GM12873 (cell line): ENCODE results near the gene PCDHGC3.

ENCODE experiments used
- CTCF ChIP-seq: IDR thresholded peaks from 2 replicates; pipeline ENCODE4 v1.5.1; 2012; ENCODE audit warnings: low read depth, mild to moderate bottlenecking, moderate library complexity, low read length, control low read depth; ENCODE audit not compliant: insufficient read depth; ENCODE audit errors: missing control alignments

Gene PCDHGC3

GRCh38 chr5:141516672-141517025, 40.9 kb downstream of the PCDHGC3 start:
- no peak for TF ChIP-seq CTCF

GRCh38 chr5:141517312-141517711, 41.5 kb downstream of the PCDHGC3 start:
- TF ChIP-seq CTCF = no peak

- no peak for TF ChIP-seq CTCF
These were observed 42.3 kb downstream of the PCDHGC3 start for GRCh38 chr5:141517880-141518617.

- TF ChIP-seq CTCF = no peak
These were observed 42.9 kb downstream of the PCDHGC3 start for GRCh38 chr5:141518618-141519015.

- TF ChIP-seq CTCF = no peak
These were observed 44.1 kb downstream of the PCDHGC3 start for GRCh38 chr5:141519605-141520565.

- TF ChIP-seq CTCF = no peak
These were observed 45.5 kb downstream of the PCDHGC3 start for GRCh38 chr5:141521244-141521781.

- no peak for TF ChIP-seq CTCF
These were observed 46.5 kb downstream of the PCDHGC3 start for GRCh38 chr5:141522301-141522700.
